BE2C (cell line): ENCODE results near the gene TNFRSF1A.

Experiments used
- DNase-seq: peaks from one replicate; pipeline ENCODE4 v3.0.0-alpha.2; 2020
- H3K27me3 ChIP-seq: fragments of 250-450 bp; sonication (Bioruptor Pico); 2 replicates; pipeline ENCODE4 v1.5.1; 2020; ENCODE audit warnings: mild to moderate bottlenecking
- H3K36me3 ChIP-seq: fragments of 250-450 bp; sonication (Bioruptor Pico); 2 replicates; pipeline ENCODE4 v1.5.1; 2020; ENCODE audit warnings: mild to moderate bottlenecking
- H3K4me1 ChIP-seq: fragments of 250-450 bp; sonication (Bioruptor Pico); 2 replicates; pipeline ENCODE4 v1.5.1; 2020
- H3K4me3 ChIP-seq: 2 replicates; pipeline ENCODE4 v1.5.1; 2011; ENCODE audit warnings: low read depth, low read length
- H3K9me3 ChIP-seq: fragments of 250-450 bp; sonication (Bioruptor Pico); 2 replicates; pipeline ENCODE4 v1.5.1; 2020
- CTCF ChIP-seq: IDR thresholded peaks from 2 replicates; pipeline ENCODE4 v1.5.1; 2012; ENCODE audit warnings: mild to moderate bottlenecking, low read depth, low read length

The TNFRSF1A gene

GRCh38 chr12:6334940-6335450 is 6.9 kb downstream of the TNFRSF1A start:
- DNase-seq = no peak
- TF ChIP-seq CTCF = no peak
- Histone ChIP-seq H3K4me1 (peaks cover 26% of the 10 kb centered on the region), H3K27me3 (no peaks in the 10 kb centered on the region), H3K36me3 (no peaks in the 10 kb centered on the region), H3K9me3 (no peaks in the 10 kb centered on the region), H3K4me3 (no peak overlapping the region)

GRCh38 chr12:6334359-6334758 is 7.5 kb downstream of the TNFRSF1A start:
- H3K36me3 ChIP-seq = no peaks in the 10 kb centered on the region
- peaks cover 26% of the 10 kb centered on the region for H3K4me1 ChIP-seq
- no peaks in the 10 kb centered on the region for H3K27me3 ChIP-seq
- no peak for TF ChIP-seq CTCF
- no peak for DNase-seq
- no peaks in the 10 kb centered on the region for H3K9me3 ChIP-seq
- H3K4me3 ChIP-seq = no peak overlapping the region

- Histone ChIP-seq H3K36me3 (no peaks in the 10 kb centered on the region), H3K9me3 (no peaks in the 10 kb centered on the region), H3K4me3 (no peak overlapping the region), H3K27me3 (no peaks in the 10 kb centered on the region), H3K4me1 (peaks cover 26% of the 10 kb centered on the region)
- no peak for DNase-seq
- no peak for TF ChIP-seq CTCF
These were observed 8.3 kb downstream of the TNFRSF1A start for GRCh38 chr12:6333566-6333965.

- no peak for TF ChIP-seq CTCF
- Histone ChIP-seq H3K4me1 (peaks cover 26% of the 10 kb centered on the region), H3K27me3 (no peaks in the 10 kb centered on the region), H3K9me3 (no peaks in the 10 kb centered on the region), H3K4me3 (no peak overlapping the region), H3K36me3 (no peaks in the 10 kb centered on the region)
- no peak for DNase-seq
These were observed 8.8 kb downstream of the TNFRSF1A start for GRCh38 chr12:6333029-6333428.

GRCh38 chr12:6332459-6332858 is 9.4 kb downstream of the TNFRSF1A start:
- Histone ChIP-seq H3K4me1 (peaks cover 21% of the 10 kb centered on the region), H3K4me3 (no peak overlapping the region), H3K27me3 (no peaks in the 10 kb centered on the region), H3K36me3 (no peaks in the 10 kb centered on the region), H3K9me3 (no peaks in the 10 kb centered on the region)
- no peak for TF ChIP-seq CTCF
- no peak for DNase-seq

GRCh38 chr12:6330999-6331714 is 10.7 kb downstream of the TNFRSF1A start:
- no peaks in the 10 kb centered on the region for H3K9me3 ChIP-seq
- no peak overlapping the region for H3K4me3 ChIP-seq
- no peak for DNase-seq
- no peaks in the 10 kb centered on the region for H3K36me3 ChIP-seq
- TF ChIP-seq CTCF = no peak
- H3K27me3 ChIP-seq = no peaks in the 10 kb centered on the region
- H3K4me1 ChIP-seq = peaks cover 16% of the 10 kb centered on the region
